Measurements from ENCODE around the gene AGBL1.

AGBL1 gene

GRCh38 chr15:86754846-86755245 lies 675.2 kb downstream of the AGBL1 start:
- no peak for DNase-seq

GRCh38 chr15:86756688-86757087 lies 677.0 kb downstream of the AGBL1 start:
- DNase-seq = no peak

GRCh38 chr15:86759800-86760523 lies 680.3 kb downstream of the AGBL1 start:
- no peak for DNase-seq

GRCh38 chr15:86762874-86763273 lies 683.2 kb downstream of the AGBL1 start:
- DNase-seq = no peak

- DNase-seq = no peak
These were observed 684.4 kb downstream of the AGBL1 start for GRCh38 chr15:86764021-86764420.

GRCh38 chr15:86765281-86765680 lies 685.6 kb downstream of the AGBL1 start:
- no peak for DNase-seq

GRCh38 chr15:86772369-86773059 lies 692.8 kb downstream of the AGBL1 start:
- DNase-seq = no peak

GRCh38 chr15:86773736-86774135 lies 694.1 kb downstream of the AGBL1 start:
- DNase-seq = no peak

GRCh38 chr15:86776145-86776544 lies 696.5 kb downstream of the AGBL1 start:
- no peak for DNase-seq

- DNase-seq = no peak
These were observed 716.9 kb downstream of the AGBL1 start for GRCh38 chr15:86796521-86796920.

- no peak for DNase-seq
These were observed 717.5 kb downstream of the AGBL1 start for GRCh38 chr15:86797135-86797534.

GRCh38 chr15:86799226-86799625 lies 719.6 kb downstream of the AGBL1 start:
- no peak for DNase-seq

- DNase-seq = no peak
These were observed 722.6 kb downstream of the AGBL1 start for GRCh38 chr15:86802244-86802643.

GRCh38 chr15:86804406-86804805 lies 724.7 kb downstream of the AGBL1 start:
- no peak for DNase-seq

GRCh38 chr15:86810329-86810728 lies 730.7 kb downstream of the AGBL1 start:
- DNase-seq = no peak

- DNase-seq = no peak
These were observed 734.2 kb downstream of the AGBL1 start for GRCh38 chr15:86813892-86814291.

GRCh38 chr15:86829245-86829644 lies 749.6 kb downstream of the AGBL1 start:
- no peak for DNase-seq

- DNase-seq = no peak
These were observed 750.6 kb downstream of the AGBL1 start for GRCh38 chr15:86830304-86830703.

GRCh38 chr15:86833595-86833994 lies 753.9 kb downstream of the AGBL1 start:
- no peak for DNase-seq

- no peak for DNase-seq
These were observed 754.6 kb downstream of the AGBL1 start for GRCh38 chr15:86834115-86834863.

GRCh38 chr15:86837294-86838061 lies 757.8 kb downstream of the AGBL1 start:
- DNase-seq = no peak

GRCh38 chr15:86839502-86839901 lies 759.8 kb downstream of the AGBL1 start:
- no peak for DNase-seq

GRCh38 chr15:86840996-86841395 lies 761.3 kb downstream of the AGBL1 start:
- no peak for DNase-seq

Data from CD4-positive, alpha-beta T cell treated with Interleukin-10 for 1 hour (primary cell).